Measurements from ENCODE around the gene ABHD2.

Gene ABHD2

GRCh38 chr15:89067751-89068150 lies 20.5 kb upstream of the ABHD2 start:
- Mint-ChIP-seq H3K4me3 (no peak overlapping the region), H3K27me3 (peaks cover 4% of the 10 kb centered on the region), H3K9me3 (peaks cover 13% of the 10 kb centered on the region), H3K4me1 (no peaks in the 10 kb centered on the region), H3K27ac (no peak overlapping the region), H3K36me3 (peaks cover 5% of the 10 kb centered on the region)
- ATAC-seq (ENCODE audit: low read depth): no peak
- no peak for DNase-seq (ENCODE audit: low spot score in 2 of 2)

DNA sequence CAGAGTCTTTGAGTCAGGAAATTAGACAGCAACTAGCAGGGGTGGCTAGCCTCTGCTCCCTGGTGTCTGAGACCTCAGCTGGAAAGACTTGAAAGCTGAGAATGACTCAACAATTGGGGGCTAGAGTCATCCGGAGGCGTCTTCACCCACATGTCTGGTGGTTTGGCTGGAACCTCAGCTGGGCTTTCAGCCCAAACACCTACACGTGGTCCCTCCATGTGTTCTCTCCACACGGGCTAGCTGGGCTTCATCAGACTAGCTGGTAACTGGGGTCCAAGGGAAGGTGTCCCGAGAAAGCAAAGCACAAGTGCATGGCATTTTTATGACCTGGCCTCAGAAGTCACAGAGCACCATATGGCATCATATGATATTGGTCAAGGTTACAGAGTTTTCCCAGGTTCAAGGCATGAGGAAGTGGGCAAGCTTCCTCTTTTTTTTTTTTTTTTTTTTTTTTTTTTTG lies 19.9 kb upstream of the ABHD2 start:
- Mint-ChIP-seq H3K4me1 (no peaks in the 10 kb centered on the region), H3K36me3 (peaks cover 5% of the 10 kb centered on the region), H3K27ac (no peak overlapping the region), H3K9me3 (peaks cover 13% of the 10 kb centered on the region), H3K27me3 (peaks cover 4% of the 10 kb centered on the region), H3K4me3 (no peak overlapping the region)
- DNase-seq (ENCODE audit: low spot score in 2 of 2) (no peak), ATAC-seq (ENCODE audit: low read depth) (no peak)

- peaks cover 10% of the 10 kb centered on the region for H3K27me3 Mint-ChIP-seq
- H3K4me3 Mint-ChIP-seq: no peak overlapping the region
- no peak overlapping the region for H3K27ac Mint-ChIP-seq
- H3K9me3 Mint-ChIP-seq: peaks cover 12% of the 10 kb centered on the region
- no peaks in the 10 kb centered on the region for H3K4me1 Mint-ChIP-seq
- ATAC-seq (ENCODE audit: low read depth) (no peak), DNase-seq (ENCODE audit: low spot score in 2 of 2) (no peak)
- peaks cover 5% of the 10 kb centered on the region for H3K36me3 Mint-ChIP-seq
These were observed 17.8 kb upstream of the ABHD2 start for GRCh38 chr15:89070197-89071124.

DNA sequence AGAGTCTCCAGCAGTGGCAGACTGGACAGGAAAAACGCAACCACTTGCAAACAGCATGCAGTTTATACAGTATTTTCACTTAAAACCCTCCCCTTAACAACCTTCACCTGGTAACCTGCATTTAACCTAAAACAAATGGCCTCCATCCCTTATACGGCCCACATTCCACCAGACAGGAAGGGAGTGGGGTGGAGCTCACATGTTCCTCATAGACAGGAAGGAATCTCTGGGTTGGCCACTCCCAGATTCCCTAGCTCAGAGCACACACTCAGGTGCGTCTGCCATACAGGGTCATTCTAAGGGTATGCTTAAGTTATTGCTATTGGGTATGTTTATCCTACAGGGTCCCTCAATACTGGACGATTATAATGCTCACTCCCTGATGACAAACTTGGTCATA lies 16.8 kb upstream of the ABHD2 start:
- H3K9me3 Mint-ChIP-seq: peaks cover 9% of the 10 kb centered on the region
- no peaks in the 10 kb centered on the region for H3K4me1 Mint-ChIP-seq
- no peak overlapping the region for H3K4me3 Mint-ChIP-seq
- ATAC-seq (ENCODE audit: low read depth) (no peak), DNase-seq (ENCODE audit: low spot score in 2 of 2) (no peak)
- peaks cover 3% of the 10 kb centered on the region for H3K36me3 Mint-ChIP-seq
- peaks cover 11% of the 10 kb centered on the region for H3K27me3 Mint-ChIP-seq
- H3K27ac Mint-ChIP-seq: no peak overlapping the region

- no peaks in the 10 kb centered on the region for H3K36me3 Mint-ChIP-seq
- no peak overlapping the region for H3K27ac Mint-ChIP-seq
- no peak for DNase-seq (ENCODE audit: low spot score in 2 of 2)
- H3K27me3 Mint-ChIP-seq: peaks cover 11% of the 10 kb centered on the region
- H3K9me3 Mint-ChIP-seq: peaks cover 5% of the 10 kb centered on the region
- no peak overlapping the region for H3K4me3 Mint-ChIP-seq
- no peaks in the 10 kb centered on the region for H3K4me1 Mint-ChIP-seq
- ATAC-seq (ENCODE audit: low read depth): no peak
These were observed 15.9 kb upstream of the ABHD2 start for GRCh38 chr15:89072277-89072869.

- Mint-ChIP-seq H3K27me3 (peaks cover 16% of the 10 kb centered on the region), H3K4me3 (no peak overlapping the region), H3K36me3 (no peaks in the 10 kb centered on the region), H3K27ac (no peak overlapping the region), H3K4me1 (no peaks in the 10 kb centered on the region), H3K9me3 (no peaks in the 10 kb centered on the region)
- no peak for DNase-seq (ENCODE audit: low spot score in 2 of 2)
- ATAC-seq (ENCODE audit: low read depth): no peak
These were observed 13.7 kb upstream of the ABHD2 start for GRCh38 chr15:89074402-89075012.

- ATAC-seq (ENCODE audit: low read depth) (no peak), DNase-seq (ENCODE audit: low spot score in 2 of 2) (no peak)
- peaks cover 18% of the 10 kb centered on the region for H3K27me3 Mint-ChIP-seq
- H3K36me3 Mint-ChIP-seq: no peaks in the 10 kb centered on the region
- H3K9me3 Mint-ChIP-seq: no peaks in the 10 kb centered on the region
- H3K4me3 Mint-ChIP-seq: no peak overlapping the region
- H3K27ac Mint-ChIP-seq: no peak overlapping the region
- no peaks in the 10 kb centered on the region for H3K4me1 Mint-ChIP-seq
These were observed 13.1 kb upstream of the ABHD2 start for GRCh38 chr15:89075101-89075640.

- DNase-seq (ENCODE audit: low spot score in 2 of 2) (no peak), ATAC-seq (ENCODE audit: low read depth) (no peak)
- H3K4me1 Mint-ChIP-seq: no peaks in the 10 kb centered on the region
- H3K4me3 Mint-ChIP-seq: no peak overlapping the region
- no peak overlapping the region for H3K27ac Mint-ChIP-seq
- peaks cover 1% of the 10 kb centered on the region for H3K36me3 Mint-ChIP-seq
- H3K27me3 Mint-ChIP-seq: peaks cover 19% of the 10 kb centered on the region
- no peaks in the 10 kb centered on the region for H3K9me3 Mint-ChIP-seq
These were observed 12.4 kb upstream of the ABHD2 start for GRCh38 chr15:89075846-89076245.

- H3K27me3 Mint-ChIP-seq: peaks cover 15% of the 10 kb centered on the region
- DNase-seq (ENCODE audit: low spot score in 2 of 2) (no peak), ATAC-seq (ENCODE audit: low read depth) (no peak)
- H3K27ac Mint-ChIP-seq: no peak overlapping the region
- H3K36me3 Mint-ChIP-seq: peaks cover 1% of the 10 kb centered on the region
- H3K4me1 Mint-ChIP-seq: no peaks in the 10 kb centered on the region
- H3K9me3 Mint-ChIP-seq: no peaks in the 10 kb centered on the region
- H3K4me3 Mint-ChIP-seq: no peak overlapping the region
These were observed 10.5 kb upstream of the ABHD2 start for GRCh38 chr15:89077750-89078149.

DNA sequence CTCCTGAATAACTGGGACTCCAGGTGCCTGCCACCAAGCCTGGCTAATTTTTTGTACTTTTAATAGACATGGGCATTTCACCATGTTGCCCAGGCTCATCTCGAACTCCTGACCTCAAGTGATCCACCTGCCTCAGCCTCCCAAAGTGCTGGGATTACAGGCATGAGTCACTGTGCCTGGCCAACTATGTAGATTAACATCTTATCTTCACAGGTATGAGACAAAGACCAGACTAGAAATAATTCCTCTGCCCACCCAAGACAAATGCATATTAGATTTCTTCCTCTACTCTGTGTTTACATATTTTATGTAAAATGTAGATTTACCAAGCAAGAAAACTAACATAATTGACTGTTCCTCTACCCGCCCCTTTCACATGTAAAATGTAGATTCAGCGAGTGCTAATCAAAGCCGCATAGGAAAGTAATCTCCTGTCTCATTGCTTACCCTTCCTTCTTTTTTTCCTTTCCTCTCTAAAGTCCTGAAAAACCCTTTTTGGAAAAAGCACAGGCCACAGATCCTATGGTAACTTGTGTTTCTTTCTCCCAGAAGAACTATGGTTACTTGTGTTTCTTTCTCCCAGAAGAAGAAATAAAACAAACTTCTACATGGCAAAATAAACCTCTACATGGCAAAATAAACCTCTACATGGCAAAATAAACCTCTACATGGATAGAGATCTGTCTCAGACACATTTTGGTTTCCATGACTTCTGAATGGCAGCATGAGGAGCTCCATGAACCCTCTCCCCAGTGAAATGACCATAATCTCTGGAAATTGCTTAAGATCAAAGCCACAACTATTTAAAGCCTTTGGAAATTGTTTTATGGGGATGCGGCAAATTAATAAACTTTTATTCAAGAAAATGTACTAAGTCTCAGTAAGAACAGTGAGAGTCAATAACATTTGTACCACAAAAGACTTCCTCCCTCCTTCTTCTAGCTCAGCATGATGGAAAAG lies 9.1 kb upstream of the ABHD2 start:
- Mint-ChIP-seq H3K4me1 (no peaks in the 10 kb centered on the region), H3K27ac (no peak overlapping the region), H3K36me3 (peaks cover 1% of the 10 kb centered on the region), H3K27me3 (peaks cover 15% of the 10 kb centered on the region), H3K9me3 (no peaks in the 10 kb centered on the region), H3K4me3 (no peak overlapping the region)
- no peak for DNase-seq (ENCODE audit: low spot score in 2 of 2)
- ATAC-seq (ENCODE audit: low read depth): no peak

DNA sequence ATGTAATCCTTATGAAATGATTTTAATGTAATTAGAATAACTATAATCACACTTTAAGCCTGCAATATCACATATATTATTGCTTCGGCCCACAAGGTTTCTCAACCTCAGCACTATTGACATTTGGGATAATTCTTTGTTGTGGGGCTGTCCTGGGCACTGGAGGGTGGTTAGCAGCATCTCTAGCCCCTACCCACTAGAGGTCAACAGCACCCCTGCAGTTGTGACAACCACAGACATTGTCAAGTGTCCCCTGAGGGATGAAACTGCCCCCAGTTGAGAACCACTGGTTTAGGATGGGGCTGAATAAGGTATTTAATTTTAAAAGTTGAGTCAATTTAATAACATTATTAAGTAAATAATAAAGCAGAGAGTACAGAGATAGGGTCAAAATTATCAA lies 6.4 kb upstream of the ABHD2 start:
- no peak for DNase-seq (ENCODE audit: low spot score in 2 of 2)
- Mint-ChIP-seq H3K36me3 (peaks cover 1% of the 10 kb centered on the region), H3K27ac (no peak overlapping the region), H3K4me1 (no peaks in the 10 kb centered on the region), H3K9me3 (no peaks in the 10 kb centered on the region), H3K27me3 (peaks cover 8% of the 10 kb centered on the region), H3K4me3 (no peak overlapping the region)
- no peak for ATAC-seq (ENCODE audit: low read depth)

GRCh38 chr15:89083246-89083645 lies 5.0 kb upstream of the ABHD2 start:
- H3K27me3 Mint-ChIP-seq: peaks cover 3% of the 10 kb centered on the region
- peaks cover 1% of the 10 kb centered on the region for H3K36me3 Mint-ChIP-seq
- no peak overlapping the region for H3K27ac Mint-ChIP-seq
- no peaks in the 10 kb centered on the region for H3K4me1 Mint-ChIP-seq
- ATAC-seq (ENCODE audit: low read depth) (no peak), DNase-seq (ENCODE audit: low spot score in 2 of 2) (no peak)
- H3K4me3 Mint-ChIP-seq: no peak overlapping the region
- no peaks in the 10 kb centered on the region for H3K9me3 Mint-ChIP-seq

GRCh38 chr15:89085289-89085926 lies 2.8 kb upstream of the ABHD2 start:
- no peak overlapping the region for H3K4me3 Mint-ChIP-seq

More at GRCh38 chr15:89085289-89085926, 2.8 kb upstream of the ABHD2 start:
- H3K9me3 Mint-ChIP-seq: no peaks in the 10 kb centered on the region
- H3K27me3 Mint-ChIP-seq: peaks cover under 1% of the 10 kb centered on the region
- ATAC-seq (ENCODE audit: low read depth) (no peak), DNase-seq (ENCODE audit: low spot score in 2 of 2) (no peak)
- no peak overlapping the region for H3K27ac Mint-ChIP-seq
- peaks cover under 1% of the 10 kb centered on the region for H3K36me3 Mint-ChIP-seq
- peaks cover 13% of the 10 kb centered on the region for H3K4me1 Mint-ChIP-seq

Measured in memory B cell (primary cell).